K562 (cell line): ENCODE results near the gene SLC29A2.

Experiments used
- AFF4 ChIP-seq: sonication (generic); formaldehyde crosslinking; IDR thresholded peaks from 2 replicates; pipeline ENCODE4 v1.8.0; 2023; ENCODE audit warnings: mild to moderate bottlenecking, missing genetic modification reagents
- CEBPG ChIP-seq, 3 experiments: fragments of 200-800 bp in 1 of 3; sonication (Bioruptor generic) in 1 of 3; sonication (generic) in 1 of 3; formaldehyde crosslinking in 1 of 3; IDR thresholded peaks in 2 of 3; conservative IDR thresholded peaks in 1 of 3; 2 replicates each; pipeline versions ENCODE4 v1.6.1 to v1.8.0; 2016 to 2022; ENCODE audit warnings: missing compliant biosample characterization in 2 of 3, missing genetic modification characterization in 2 of 3, mild to moderate bottlenecking in 1 of 3, missing genetic modification reagents in 1 of 3
- CSDE1 ChIP-seq, 2 experiments: fragments of 450-650 bp; IDR thresholded peaks; 2 replicates each; pipeline ENCODE4 v1.6.1; 2016; ENCODE audit warnings: mild to moderate bottlenecking in 1 of 2
- EZH2 ChIP-seq: IDR thresholded peaks from 2 replicates; pipeline ENCODE4 v1.6.1; 2012; ENCODE audit warnings: low read depth, mild to moderate bottlenecking, inconsistent platforms, low read length, borderline replicate concordance
- FOXA3 ChIP-seq, 2 experiments: fragments of 450-650 bp in 1 of 2; sonication (generic) in 1 of 2; formaldehyde crosslinking; IDR thresholded peaks in 1 of 2; conservative IDR thresholded peaks in 1 of 2; 2 replicates each; pipeline versions ENCODE4 v1.4.0 to v1.8.0; 2020 to 2022; ENCODE audit warnings: mild to moderate bottlenecking in 2 of 2, missing genetic modification reagents in 1 of 2
- HNRNPUL1 ChIP-seq: fragments of 200-400 bp; formaldehyde crosslinking; IDR thresholded peaks from 2 replicates; pipeline ENCODE4 v1.6.1; 2017; ENCODE audit warnings: low read length
- NFE2L1 ChIP-seq: fragments of 450-650 bp; IDR thresholded peaks from 2 replicates; pipeline ENCODE4 v1.6.1; 2016; ENCODE audit warnings: missing genetic modification characterization, low read depth, mild to moderate bottlenecking, missing compliant biosample characterization, moderate library complexity, borderline replicate concordance
- POLR2A ChIP-seq: fragments of 450-650 bp; conservative IDR thresholded peaks from 2 replicates; pipeline ENCODE4 v1.6.1; 2016
- SETDB1 ChIP-seq: IDR thresholded peaks from one replicate; pipeline ENCODE4 v1.6.1; 2012; ENCODE audit warnings: low read length, control low read depth, inconsistent platforms
- SIN3A ChIP-seq, 2 experiments: fragments of 150-350 bp in 1 of 2; IDR thresholded peaks; 2 replicates each; pipeline ENCODE4 v1.6.1; 2011 to 2016; ENCODE audit warnings: borderline replicate concordance in 2 of 2, low read depth in 2 of 2, low read length in 2 of 2, mild to moderate bottlenecking in 2 of 2, moderate library complexity in 2 of 2; ENCODE audit not compliant: control insufficient read depth in 1 of 2
- TAF1 ChIP-seq: IDR thresholded peaks from 2 replicates; pipeline ENCODE4 v1.6.1; 2011; ENCODE audit warnings: mild to moderate bottlenecking, low read length, moderate library complexity; ENCODE audit not compliant: insufficient read depth, control insufficient read depth, severe bottlenecking; ENCODE audit errors: extremely low read depth
- ZBTB33 ChIP-seq: sonication (generic); formaldehyde crosslinking; IDR thresholded peaks from 2 replicates; pipeline ENCODE4 v1.8.1; 2023; ENCODE audit warnings: mild to moderate bottlenecking, missing genetic modification reagents
- ZNF668 ChIP-seq: fragments of 250-450 bp; sonication (Bioruptor Pico); IDR thresholded peaks from 2 replicates; pipeline ENCODE4 v1.8.0; 2022; ENCODE audit warnings: mild to moderate bottlenecking, inconsistent platforms
- ZNF79 ChIP-seq: fragments of 250-450 bp; sonication (Bioruptor Pico); IDR thresholded peaks from 2 replicates; pipeline ENCODE4 v1.4.0; 2020; ENCODE audit warnings: low read depth, mild to moderate bottlenecking, moderate library complexity

- TF ChIP-seq EZH2 (no peak), ZNF79 (CRISPR knock-in tag) (no peak), SETDB1 (no peak), ZNF668 (no peak), AFF4 (CRISPR knock-in tag) (no peak), ZBTB33 (CRISPR knock-in tag) (no peak), CEBPG (CRISPR knock-in tag; IDR thresholded peaks at IDR 0.05) (no peak), CEBPG (tag; conservative IDR thresholded peaks at IDR 0.05 in 1 of 2, IDR thresholded peaks at IDR 0.05 in 1 of 2) (no peak), NFE2L1 (tag) (no peak), FOXA3 (CRISPR knock-in tag; conservative IDR thresholded peaks at IDR 0.05 in 1 of 2, IDR thresholded peaks at IDR 0.05 in 1 of 2) (no peak), SIN3A (IDR thresholded peaks at IDR 0.05; ENCODE audit: borderline replicate concordance in 2 of 2, control insufficient read depth in 1 of 2, low read depth in 2 of 2, low read length in 2 of 2) (no peak), CSDE1 (IDR thresholded peaks at IDR 0.05) (no peak), POLR2A (no peak), TAF1 (no peak), HNRNPUL1 (no peak)
Observed at GRCh38 chr11:66410191-66410590, 38.6 kb upstream of the SLC29A2 start.
